Panc1 (cell line): Measurements from ENCODE around the gene ADAMTS9.

Experiments
- POLR2AphosphoS5 ChIP-seq: IDR thresholded peaks from 2 replicates; pipeline ENCODE4 v1.6.1; 2012; ENCODE audit warnings: mild to moderate bottlenecking, low read depth, low read length, moderate library complexity
- SIN3A ChIP-seq: IDR thresholded peaks from 2 replicates; pipeline ENCODE4 v1.6.1; 2012; ENCODE audit warnings: low read depth, mild to moderate bottlenecking, low read length, moderate library complexity, borderline replicate concordance; ENCODE audit not compliant: insufficient read depth
- TCF7L2 ChIP-seq: IDR thresholded peaks from 2 replicates; pipeline ENCODE4 v1.6.1; 2011; ENCODE audit warnings: mild to moderate bottlenecking, low read depth, low read length, inconsistent platforms
- TF ChIP-seq, protein P1 (sequence below): fragments of 450-650 bp; IDR thresholded peaks from 2 replicates; pipeline ENCODE4 v1.5.1; 2017; ENCODE audit warnings: mild to moderate bottlenecking
- TF ChIP-seq, protein P2 (sequence below), 2 experiments: IDR thresholded peaks; 2 replicates each; pipeline ENCODE4 v1.6.1; 2011 to 2012; ENCODE audit warnings: low read depth in 2 of 2, control low read depth in 1 of 2, low read length in 1 of 2, mild to moderate bottlenecking in 1 of 2, moderate library complexity in 1 of 2; ENCODE audit not compliant: insufficient read depth in 1 of 2

DNA sequence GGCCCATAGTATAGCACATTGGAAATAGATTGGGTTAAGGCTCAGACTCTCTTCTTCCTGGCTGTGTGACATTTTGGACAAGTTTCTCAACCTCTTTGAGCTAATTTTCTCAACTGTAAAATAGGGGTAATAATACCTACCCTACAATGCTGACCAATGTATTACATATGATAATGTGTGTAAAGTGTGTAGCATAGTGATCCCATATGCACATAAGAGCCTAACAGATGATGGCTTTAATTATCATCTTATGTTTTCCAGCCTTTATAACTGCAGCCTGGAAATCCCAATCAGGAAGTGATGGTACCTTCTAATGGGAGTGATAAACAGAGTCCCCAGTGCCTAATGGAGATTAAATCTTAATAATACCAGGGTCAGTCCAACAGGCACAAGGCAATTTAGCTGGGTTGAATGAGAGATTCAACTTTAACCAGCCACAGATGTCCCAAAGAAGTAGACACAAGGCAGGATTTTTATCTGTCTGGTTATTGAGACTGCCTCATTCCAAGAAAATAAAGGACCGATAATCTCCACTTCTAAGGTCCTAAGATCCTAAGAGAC lies 12.0 kb downstream of the ADAMTS9 start:
- TF ChIP-seq, protein P1, sequence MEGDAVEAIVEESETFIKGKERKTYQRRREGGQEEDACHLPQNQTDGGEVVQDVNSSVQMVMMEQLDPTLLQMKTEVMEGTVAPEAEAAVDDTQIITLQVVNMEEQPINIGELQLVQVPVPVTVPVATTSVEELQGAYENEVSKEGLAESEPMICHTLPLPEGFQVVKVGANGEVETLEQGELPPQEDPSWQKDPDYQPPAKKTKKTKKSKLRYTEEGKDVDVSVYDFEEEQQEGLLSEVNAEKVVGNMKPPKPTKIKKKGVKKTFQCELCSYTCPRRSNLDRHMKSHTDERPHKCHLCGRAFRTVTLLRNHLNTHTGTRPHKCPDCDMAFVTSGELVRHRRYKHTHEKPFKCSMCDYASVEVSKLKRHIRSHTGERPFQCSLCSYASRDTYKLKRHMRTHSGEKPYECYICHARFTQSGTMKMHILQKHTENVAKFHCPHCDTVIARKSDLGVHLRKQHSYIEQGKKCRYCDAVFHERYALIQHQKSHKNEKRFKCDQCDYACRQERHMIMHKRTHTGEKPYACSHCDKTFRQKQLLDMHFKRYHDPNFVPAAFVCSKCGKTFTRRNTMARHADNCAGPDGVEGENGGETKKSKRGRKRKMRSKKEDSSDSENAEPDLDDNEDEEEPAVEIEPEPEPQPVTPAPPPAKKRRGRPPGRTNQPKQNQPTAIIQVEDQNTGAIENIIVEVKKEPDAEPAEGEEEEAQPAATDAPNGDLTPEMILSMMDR = no peak
- TF ChIP-seq, protein P2, sequence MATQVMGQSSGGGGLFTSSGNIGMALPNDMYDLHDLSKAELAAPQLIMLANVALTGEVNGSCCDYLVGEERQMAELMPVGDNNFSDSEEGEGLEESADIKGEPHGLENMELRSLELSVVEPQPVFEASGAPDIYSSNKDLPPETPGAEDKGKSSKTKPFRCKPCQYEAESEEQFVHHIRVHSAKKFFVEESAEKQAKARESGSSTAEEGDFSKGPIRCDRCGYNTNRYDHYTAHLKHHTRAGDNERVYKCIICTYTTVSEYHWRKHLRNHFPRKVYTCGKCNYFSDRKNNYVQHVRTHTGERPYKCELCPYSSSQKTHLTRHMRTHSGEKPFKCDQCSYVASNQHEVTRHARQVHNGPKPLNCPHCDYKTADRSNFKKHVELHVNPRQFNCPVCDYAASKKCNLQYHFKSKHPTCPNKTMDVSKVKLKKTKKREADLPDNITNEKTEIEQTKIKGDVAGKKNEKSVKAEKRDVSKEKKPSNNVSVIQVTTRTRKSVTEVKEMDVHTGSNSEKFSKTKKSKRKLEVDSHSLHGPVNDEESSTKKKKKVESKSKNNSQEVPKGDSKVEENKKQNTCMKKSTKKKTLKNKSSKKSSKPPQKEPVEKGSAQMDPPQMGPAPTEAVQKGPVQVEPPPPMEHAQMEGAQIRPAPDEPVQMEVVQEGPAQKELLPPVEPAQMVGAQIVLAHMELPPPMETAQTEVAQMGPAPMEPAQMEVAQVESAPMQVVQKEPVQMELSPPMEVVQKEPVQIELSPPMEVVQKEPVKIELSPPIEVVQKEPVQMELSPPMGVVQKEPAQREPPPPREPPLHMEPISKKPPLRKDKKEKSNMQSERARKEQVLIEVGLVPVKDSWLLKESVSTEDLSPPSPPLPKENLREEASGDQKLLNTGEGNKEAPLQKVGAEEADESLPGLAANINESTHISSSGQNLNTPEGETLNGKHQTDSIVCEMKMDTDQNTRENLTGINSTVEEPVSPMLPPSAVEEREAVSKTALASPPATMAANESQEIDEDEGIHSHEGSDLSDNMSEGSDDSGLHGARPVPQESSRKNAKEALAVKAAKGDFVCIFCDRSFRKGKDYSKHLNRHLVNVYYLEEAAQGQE (IDR thresholded peaks at IDR 0.05; ENCODE audit: insufficient read depth in 1 of 2, low read depth in 2 of 2, low read length in 1 of 2) = no peak
- no peak for TF ChIP-seq TCF7L2
- TF ChIP-seq POLR2AphosphoS5 = no peak
- no peak for TF ChIP-seq SIN3A
